Thyroid gland (tissue), 4 donors: ENCODE results near the gene SMG9.
A peak's percentile ranks its signal among the peaks of the same experiment; 100 is the strongest.

ENCODE experiments used
- CTCF ChIP-seq, 6 experiments: fragments of 200-600 bp in 3 of 6; fragments of 450-650 bp in 3 of 6; sonication (generic) in 3 of 6; IDR thresholded peaks; one replicate each; pipeline ENCODE4 v1.5.1; 2016 to 2019; ENCODE audit warnings: antibody characterized with exemption in 6 of 6, mild to moderate bottlenecking in 2 of 6, inconsistent platforms in 1 of 6, moderate library complexity in 1 of 6
- POLR2A ChIP-seq, 2 donors: fragments of 450-650 bp; IDR thresholded peaks; one replicate each; pipeline ENCODE4 v1.6.1; 2017; ENCODE audit warnings: antibody characterized with exemption in 2 of 2, mild to moderate bottlenecking in 2 of 2, moderate library complexity in 1 of 2

DNA sequence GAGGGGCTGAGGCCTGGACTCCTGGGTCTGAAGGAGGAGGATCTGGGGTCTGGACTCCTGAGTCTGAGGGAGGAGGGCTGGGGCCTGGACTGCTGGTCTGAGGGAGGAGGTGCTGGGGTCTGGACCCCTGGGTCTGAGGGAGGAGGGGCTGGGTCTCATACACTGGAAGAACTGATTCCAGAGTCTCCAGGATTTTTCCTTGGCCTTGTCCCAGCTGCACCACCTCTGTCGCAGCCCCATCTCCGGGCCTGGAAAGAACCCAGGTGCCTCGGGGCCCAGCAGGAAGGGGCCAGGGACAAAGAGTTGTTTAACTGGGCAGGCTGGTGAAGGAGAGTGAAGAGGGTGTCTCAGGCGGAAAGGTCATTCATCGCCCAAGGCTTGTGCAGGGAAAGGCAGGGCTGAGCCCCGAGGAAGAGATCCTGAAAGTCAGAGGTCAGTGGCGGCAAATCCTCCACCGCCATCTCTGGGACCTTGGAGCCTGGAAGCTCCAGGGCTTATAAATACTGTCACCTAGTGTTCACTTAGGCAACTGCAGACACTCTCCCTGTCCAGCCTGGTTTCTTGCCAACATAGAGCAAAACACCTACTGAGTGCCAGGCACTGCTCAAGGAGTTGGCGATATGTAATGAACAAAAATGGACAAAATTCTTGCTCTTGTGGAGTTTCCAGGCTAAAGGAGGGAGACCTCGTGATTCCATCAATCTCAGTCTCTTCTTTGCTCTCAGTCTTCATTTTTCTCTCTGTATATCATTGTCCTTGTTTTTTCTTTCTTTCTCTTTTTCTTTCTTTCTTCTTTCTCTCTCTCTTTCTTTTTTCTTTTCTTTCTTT lies 30.4 kb upstream of the SMG9 start:
- TF ChIP-seq CTCF (IDR thresholded peaks at IDR 0.05) (peak; percentile 81 to 94 (median 86)), POLR2A (IDR thresholded peaks at IDR 0.05) (no peak)
